DOHH2 (cell line): ENCODE results near the gene EPHB1.

Experiments used
- CTCF ChIP-seq: fragments of 200-600 bp; sonication (generic); IDR thresholded peaks from one replicate; pipeline ENCODE4 v1.5.1; 2014; ENCODE audit warnings: antibody characterized with exemption, mild to moderate bottlenecking, low read depth, low read length; ENCODE audit not compliant: poor library complexity, severe bottlenecking
- EZH2phosphoT487 ChIP-seq: fragments of 200-600 bp; sonication (generic); IDR thresholded peaks from 2 replicates; pipeline ENCODE4 v1.6.1; 2017; ENCODE audit warnings: borderline replicate concordance, mild to moderate bottlenecking, antibody characterized with exemption, low read length, moderate library complexity, mixed read lengths

- no peak for TF ChIP-seq CTCF
- no peak for TF ChIP-seq EZH2phosphoT487
These were observed 122.6 kb downstream of the EPHB1 start for GRCh38 chr3:134917631-134918030.
